ES-I3 (cell line): ENCODE results near the gene PARL.

Experiments
- H3K36me3 ChIP-seq: 2 replicates; pipeline ENCODE4 v1.6.1; 2013; ENCODE audit warnings: mild to moderate bottlenecking, low read length, control low read depth, moderate library complexity; ENCODE audit not compliant: insufficient read depth
- H3K4me1 ChIP-seq: 2 replicates; pipeline ENCODE4 v1.6.1; 2013; ENCODE audit warnings: mild to moderate bottlenecking, control low read depth, low read length; ENCODE audit not compliant: insufficient read depth
- H3K9ac ChIP-seq: 2 replicates; pipeline ENCODE4 v1.6.1; 2013; ENCODE audit warnings: low read depth, mild to moderate bottlenecking, low read length, moderate library complexity
- H3K9me3 ChIP-seq: 2 replicates; pipeline ENCODE4 v1.6.1; 2013; ENCODE audit warnings: mild to moderate bottlenecking, low read length, moderate library complexity; ENCODE audit not compliant: control insufficient read depth, insufficient read depth

The PARL gene

GRCh38 chr3:183911763-183912506 lies 27.3 kb upstream of the PARL start:
- Histone ChIP-seq H3K4me1 (0 out of 2 replicates have a peak, but pooled peaks cover 4% of the 10 kb centered on the region), H3K9ac (no peak overlapping the region), H3K36me3 (no peaks in the 10 kb centered on the region), H3K9me3 (no peaks in the 10 kb centered on the region)

GRCh38 chr3:183911087-183911486 lies 26.4 kb upstream of the PARL start:
- Histone ChIP-seq H3K9ac (no peak overlapping the region), H3K36me3 (no peaks in the 10 kb centered on the region), H3K9me3 (no peaks in the 10 kb centered on the region), H3K4me1 (0 out of 2 replicates have a peak, but pooled peaks cover 4% of the 10 kb centered on the region)

- H3K9ac ChIP-seq = no peak overlapping the region
- H3K36me3 ChIP-seq = no peaks in the 10 kb centered on the region
- H3K4me1 ChIP-seq = 0 out of 2 replicates have a peak, but pooled peaks cover 4% of the 10 kb centered on the region
- H3K9me3 ChIP-seq = no peaks in the 10 kb centered on the region
Measured at GRCh38 chr3:183909030-183909600, 24.4 kb upstream of the PARL start.

- Histone ChIP-seq H3K36me3 (no peaks in the 10 kb centered on the region), H3K9me3 (no peaks in the 10 kb centered on the region), H3K4me1 (0 out of 2 replicates have a peak, but pooled peaks cover 4% of the 10 kb centered on the region), H3K9ac (no peak overlapping the region)
Measured at GRCh38 chr3:183907911-183908331, 23.2 kb upstream of the PARL start.

- Histone ChIP-seq H3K9me3 (no peaks in the 10 kb centered on the region), H3K9ac (no peak overlapping the region), H3K4me1 (0 out of 2 replicates have a peak, but pooled peaks cover 4% of the 10 kb centered on the region), H3K36me3 (no peaks in the 10 kb centered on the region)
Measured at GRCh38 chr3:183907176-183907575, 22.5 kb upstream of the PARL start.

- H3K9me3 ChIP-seq = no peaks in the 10 kb centered on the region
- 0 out of 2 replicates have a peak, but pooled peaks cover 4% of the 10 kb centered on the region for H3K4me1 ChIP-seq
- no peaks in the 10 kb centered on the region for H3K36me3 ChIP-seq
Measured at GRCh38 chr3:183906234-183906921, 21.7 kb upstream of the PARL start.

GRCh38 chr3:183904833-183905780 lies 20.4 kb upstream of the PARL start:
- no peak overlapping the region for H3K9ac ChIP-seq
- H3K9me3 ChIP-seq = no peaks in the 10 kb centered on the region
- 0 out of 2 replicates have a peak, but pooled peaks cover 4% of the 10 kb centered on the region for H3K4me1 ChIP-seq
- no peaks in the 10 kb centered on the region for H3K36me3 ChIP-seq

More at GRCh38 chr3:183906234-183906921, 21.7 kb upstream of the PARL start:
- H3K9ac ChIP-seq = no peak overlapping the region

DNA sequence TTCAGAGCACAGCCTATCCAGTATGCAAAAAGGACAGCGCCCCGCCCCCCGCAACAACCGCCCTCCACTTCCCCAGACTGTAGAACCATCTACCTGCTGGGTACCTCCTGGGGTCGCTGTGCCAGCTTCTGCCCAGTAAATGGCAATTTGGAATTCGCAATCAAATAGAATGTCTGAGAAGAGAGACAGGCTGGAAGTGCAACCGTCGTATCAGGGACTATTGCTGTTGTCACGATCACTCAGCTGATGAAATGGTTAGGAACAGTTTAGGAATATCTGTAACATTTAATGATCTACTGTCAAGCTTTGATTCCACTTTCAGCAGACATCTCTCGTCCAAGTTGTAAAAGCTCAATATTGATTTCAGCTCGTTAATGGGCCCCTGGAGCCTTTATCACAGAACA lies 13.3 kb upstream of the PARL start:
- H3K9me3 ChIP-seq = no peaks in the 10 kb centered on the region
- no peak overlapping the region for H3K9ac ChIP-seq
- no peaks in the 10 kb centered on the region for H3K36me3 ChIP-seq
- H3K4me1 ChIP-seq = no peaks in the 10 kb centered on the region

- no peaks in the 10 kb centered on the region for H3K36me3 ChIP-seq
- H3K4me1 ChIP-seq = no peaks in the 10 kb centered on the region
- H3K9me3 ChIP-seq = no peaks in the 10 kb centered on the region
- H3K9ac ChIP-seq = no peak overlapping the region
Measured at GRCh38 chr3:183897606-183898005, 12.9 kb upstream of the PARL start.

GRCh38 chr3:183896610-183897009 lies 11.9 kb upstream of the PARL start:
- Histone ChIP-seq H3K4me1 (no peaks in the 10 kb centered on the region), H3K9me3 (no peaks in the 10 kb centered on the region), H3K36me3 (no peaks in the 10 kb centered on the region), H3K9ac (no peak overlapping the region)

DNA sequence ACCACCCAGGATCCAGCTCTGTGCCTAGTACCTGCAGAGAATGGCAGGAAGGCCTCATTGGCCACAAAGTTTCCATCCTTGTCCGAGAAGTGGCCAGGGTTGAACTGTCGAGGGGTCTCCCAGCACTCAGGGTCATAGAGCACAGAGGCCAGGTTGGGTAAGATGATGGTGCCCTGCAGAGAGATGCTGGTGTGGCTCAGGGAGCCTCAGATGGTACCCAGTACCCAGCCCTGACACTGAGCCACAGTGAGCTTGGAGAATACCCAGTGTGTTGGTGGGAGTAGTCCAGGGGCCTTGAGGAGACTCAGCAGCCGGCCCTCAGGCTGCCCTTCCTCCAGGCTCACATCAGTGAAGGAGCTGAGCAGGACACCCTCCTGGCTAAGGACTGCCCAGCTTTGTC lies 11.5 kb upstream of the PARL start:
- H3K4me1 ChIP-seq = no peaks in the 10 kb centered on the region
- H3K36me3 ChIP-seq = no peaks in the 10 kb centered on the region
- H3K9me3 ChIP-seq = no peaks in the 10 kb centered on the region
- H3K9ac ChIP-seq = no peak overlapping the region

- Histone ChIP-seq H3K36me3 (no peaks in the 10 kb centered on the region), H3K9ac (no peak overlapping the region), H3K9me3 (no peaks in the 10 kb centered on the region), H3K4me1 (no peaks in the 10 kb centered on the region)
Measured at GRCh38 chr3:183895774-183896173, 11.1 kb upstream of the PARL start.

GRCh38 chr3:183895296-183895695 lies 10.6 kb upstream of the PARL start:
- H3K36me3 ChIP-seq = no peaks in the 10 kb centered on the region
- H3K4me1 ChIP-seq = no peaks in the 10 kb centered on the region
- H3K9me3 ChIP-seq = no peaks in the 10 kb centered on the region
- no peak overlapping the region for H3K9ac ChIP-seq
